Neural cell (in vitro differentiated cells): ENCODE measurements around the gene DERA. TPM values are rescaled to one million over a fixed set of nuclear protein-coding genes. Genes with fewer than 3 reads are reported as not detected.

Experiments
- H2AFZ ChIP-seq: fragments of 200-600, 300-800 bp; sonication (generic), shearing (Covaris generic); 2 replicates; pipeline ENCODE4 v1.6.0; 2014; ENCODE audit warnings: low read depth, mild to moderate bottlenecking, antibody characterized with exemption, low read length, moderate library complexity
- H3F3A ChIP-seq: fragments of 200-600 bp; shearing (Covaris generic); 2 replicates; pipeline ENCODE4 v1.6.1; 2016; ENCODE audit warnings: mild to moderate bottlenecking, moderate library complexity, mixed read lengths, antibody characterized with exemption, low read length; ENCODE audit not compliant: insufficient read depth, poor library complexity, severe bottlenecking
- H3K27ac ChIP-seq: fragments of 200-600, 300-800 bp; sonication (generic), shearing (Covaris generic); 2 replicates; pipeline ENCODE4 v1.5.1; 2014; ENCODE audit warnings: mild to moderate bottlenecking, low read length, moderate library complexity
- H3K27me3 ChIP-seq: fragments of 300-800, 200-600 bp; sonication (generic), shearing (Covaris generic); 2 replicates; pipeline ENCODE4 v1.6.0; 2014; ENCODE audit warnings: mild to moderate bottlenecking, low read depth, low read length, moderate library complexity; ENCODE audit not compliant: insufficient read depth
- H3K36me3 ChIP-seq: fragments of 300-800, 200-600 bp; sonication (generic), shearing (Covaris generic); 2 replicates; pipeline ENCODE4 v1.5.1; 2014; ENCODE audit warnings: mild to moderate bottlenecking, antibody characterized with exemption, low read length, moderate library complexity; ENCODE audit not compliant: insufficient read depth
- H3K4me2 ChIP-seq: fragments of 300-800, 200-600 bp; sonication (generic), shearing (Covaris generic); 2 replicates; pipeline ENCODE4 v1.6.0; 2014; ENCODE audit warnings: mild to moderate bottlenecking, low read length
- H3K4me3 ChIP-seq: fragments of 300-800, 200-600 bp; sonication (generic), shearing (Covaris generic); 2 replicates; pipeline ENCODE4 v1.5.1; 2014; ENCODE audit warnings: mild to moderate bottlenecking, low read length, moderate library complexity
- H3K79me2 ChIP-seq: fragments of 200-600 bp; shearing (Covaris generic); replicated peaks from 2 replicates; pipeline ENCODE4 v1.6.0; 2014; ENCODE audit warnings: mild to moderate bottlenecking, low read length, moderate library complexity; ENCODE audit not compliant: insufficient read depth
- H3K9ac ChIP-seq: fragments of 300-800, 200-600 bp; sonication (generic), shearing (Covaris generic); 2 replicates; pipeline ENCODE4 v1.6.1; 2016; ENCODE audit warnings: mild to moderate bottlenecking, low read length, mixed read lengths
- H3K9me2 ChIP-seq: fragments of 200-600 bp; shearing (Covaris generic); 2 replicates; pipeline ENCODE4 v1.6.1; 2016; ENCODE audit warnings: mild to moderate bottlenecking, low read length, mixed read lengths; ENCODE audit not compliant: insufficient read depth
- H3K9me3 ChIP-seq: fragments of 200-600, 300-800 bp; sonication (generic), shearing (Covaris generic); 2 replicates; pipeline ENCODE4 v1.6.1; 2016; ENCODE audit warnings: mild to moderate bottlenecking, mixed run types, low read length, moderate library complexity, mixed read lengths
- H4K20me1 ChIP-seq: fragments of 200-600 bp; shearing (Covaris generic); 2 replicates; pipeline ENCODE4 v1.6.1; 2016; ENCODE audit warnings: mild to moderate bottlenecking, mixed run types; ENCODE audit not compliant: insufficient read depth
- EP300 ChIP-seq: fragments of 450-650 bp; conservative IDR thresholded peaks from 2 replicates; pipeline ENCODE4 v1.6.1; 2014; ENCODE audit warnings: antibody characterized with exemption, mild to moderate bottlenecking, moderate library complexity; ENCODE audit not compliant: poor library complexity, severe bottlenecking
- EZH2 ChIP-seq: fragments of 200-600, 300-800 bp; shearing (Covaris generic), sonication (generic); IDR thresholded peaks from 2 replicates; pipeline ENCODE4 v1.6.1; 2014; ENCODE audit warnings: antibody characterized with exemption, low read length, borderline replicate concordance, mild to moderate bottlenecking; ENCODE audit not compliant: insufficient read depth, poor library complexity, severe bottlenecking
- MXI1 ChIP-seq: fragments of 450-650 bp; conservative IDR thresholded peaks from 2 replicates; pipeline ENCODE4 v1.6.1; 2014; ENCODE audit warnings: antibody characterized with exemption, mild to moderate bottlenecking; ENCODE audit not compliant: poor library complexity, severe bottlenecking
- POLR2AphosphoS5 ChIP-seq: IDR thresholded peaks from 2 replicates; pipeline ENCODE4 v1.6.1; 2012
- RAD21 ChIP-seq: fragments of 450-650 bp; conservative IDR thresholded peaks from 2 replicates; pipeline ENCODE4 v1.6.1; 2014; ENCODE audit warnings: antibody characterized with exemption, mild to moderate bottlenecking, moderate library complexity
- SMC3 ChIP-seq: fragments of 450-650 bp; conservative IDR thresholded peaks from 2 replicates; pipeline ENCODE4 v1.6.1; 2014; ENCODE audit warnings: antibody characterized with exemption, mild to moderate bottlenecking, moderate library complexity; ENCODE audit not compliant: poor library complexity
- TAF1 ChIP-seq: IDR thresholded peaks from 2 replicates; pipeline ENCODE4 v1.6.1; 2012; ENCODE audit warnings: low read depth
- polyA plus RNA-seq: library from polyadenylated mRNA; depleted of rRNA; stranded (reverse); fragments of >200 nt; gene quantifications from 2 replicates; pipeline ENCODE4 v1.2.3, GENCODE V29; 2014
- TF ChIP-seq, protein P1 (sequence below): IDR thresholded peaks from 2 replicates; pipeline ENCODE4 v1.6.1; 2012; ENCODE audit warnings: borderline replicate concordance
- TF ChIP-seq, protein P2 (sequence below): fragments of 450-650 bp; IDR thresholded peaks from 2 replicates; pipeline ENCODE4 v1.5.1; 2014; ENCODE audit warnings: antibody characterized with exemption, mild to moderate bottlenecking, moderate library complexity; ENCODE audit not compliant: poor library complexity, severe bottlenecking

The DERA gene
- polyA plus RNA-seq, 1 donor from 2014 or later, result 7.7 TPM

DNA sequence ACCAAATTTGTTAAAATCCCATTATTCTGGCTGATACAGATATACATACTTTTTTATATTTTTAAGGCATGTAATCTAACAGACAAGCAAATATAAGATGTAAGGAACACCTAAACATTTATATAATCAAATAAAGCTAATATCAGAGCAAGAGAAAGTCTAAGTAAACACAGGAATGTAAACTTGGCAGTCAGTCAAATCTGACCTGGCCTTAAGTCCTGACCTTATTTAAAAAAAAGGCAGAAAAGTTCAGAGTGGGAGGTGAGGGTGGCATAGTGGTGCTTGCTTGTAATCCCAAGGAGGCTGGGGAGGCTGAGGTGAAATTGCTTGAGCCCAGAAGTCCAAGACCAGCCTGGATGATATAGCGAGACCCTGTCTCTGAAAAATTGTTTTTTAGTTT, 152.6 kb downstream of the DERA start:
- H3F3A ChIP-seq, result no peaks in the 10 kb centered on the region
- H3K9ac ChIP-seq, result no peak overlapping the region
- H3K9me3 ChIP-seq, result no peaks in the 10 kb centered on the region
- no peaks in the 10 kb centered on the region for H3K36me3 ChIP-seq
- no peak overlapping the region for H3K4me3 ChIP-seq
- H3K79me2 ChIP-seq, result no peaks in the 10 kb centered on the region
- H3K27ac ChIP-seq, result no peak overlapping the region
- no peaks in the 10 kb centered on the region for H3K27me3 ChIP-seq
- no peaks in the 10 kb centered on the region for H3K9me2 ChIP-seq
- TF ChIP-seq EP300 (no peak), MXI1 (no peak), TAF1 (no peak), RAD21 (no peak), POLR2AphosphoS5 (no peak), EZH2 (no peak)
- TF ChIP-seq, protein P1, sequence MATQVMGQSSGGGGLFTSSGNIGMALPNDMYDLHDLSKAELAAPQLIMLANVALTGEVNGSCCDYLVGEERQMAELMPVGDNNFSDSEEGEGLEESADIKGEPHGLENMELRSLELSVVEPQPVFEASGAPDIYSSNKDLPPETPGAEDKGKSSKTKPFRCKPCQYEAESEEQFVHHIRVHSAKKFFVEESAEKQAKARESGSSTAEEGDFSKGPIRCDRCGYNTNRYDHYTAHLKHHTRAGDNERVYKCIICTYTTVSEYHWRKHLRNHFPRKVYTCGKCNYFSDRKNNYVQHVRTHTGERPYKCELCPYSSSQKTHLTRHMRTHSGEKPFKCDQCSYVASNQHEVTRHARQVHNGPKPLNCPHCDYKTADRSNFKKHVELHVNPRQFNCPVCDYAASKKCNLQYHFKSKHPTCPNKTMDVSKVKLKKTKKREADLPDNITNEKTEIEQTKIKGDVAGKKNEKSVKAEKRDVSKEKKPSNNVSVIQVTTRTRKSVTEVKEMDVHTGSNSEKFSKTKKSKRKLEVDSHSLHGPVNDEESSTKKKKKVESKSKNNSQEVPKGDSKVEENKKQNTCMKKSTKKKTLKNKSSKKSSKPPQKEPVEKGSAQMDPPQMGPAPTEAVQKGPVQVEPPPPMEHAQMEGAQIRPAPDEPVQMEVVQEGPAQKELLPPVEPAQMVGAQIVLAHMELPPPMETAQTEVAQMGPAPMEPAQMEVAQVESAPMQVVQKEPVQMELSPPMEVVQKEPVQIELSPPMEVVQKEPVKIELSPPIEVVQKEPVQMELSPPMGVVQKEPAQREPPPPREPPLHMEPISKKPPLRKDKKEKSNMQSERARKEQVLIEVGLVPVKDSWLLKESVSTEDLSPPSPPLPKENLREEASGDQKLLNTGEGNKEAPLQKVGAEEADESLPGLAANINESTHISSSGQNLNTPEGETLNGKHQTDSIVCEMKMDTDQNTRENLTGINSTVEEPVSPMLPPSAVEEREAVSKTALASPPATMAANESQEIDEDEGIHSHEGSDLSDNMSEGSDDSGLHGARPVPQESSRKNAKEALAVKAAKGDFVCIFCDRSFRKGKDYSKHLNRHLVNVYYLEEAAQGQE, result no peak
- H3K4me2 ChIP-seq, result no peak overlapping the region
- H2AFZ ChIP-seq, result no peak overlapping the region
- no peaks in the 10 kb centered on the region for H4K20me1 ChIP-seq

DNA sequence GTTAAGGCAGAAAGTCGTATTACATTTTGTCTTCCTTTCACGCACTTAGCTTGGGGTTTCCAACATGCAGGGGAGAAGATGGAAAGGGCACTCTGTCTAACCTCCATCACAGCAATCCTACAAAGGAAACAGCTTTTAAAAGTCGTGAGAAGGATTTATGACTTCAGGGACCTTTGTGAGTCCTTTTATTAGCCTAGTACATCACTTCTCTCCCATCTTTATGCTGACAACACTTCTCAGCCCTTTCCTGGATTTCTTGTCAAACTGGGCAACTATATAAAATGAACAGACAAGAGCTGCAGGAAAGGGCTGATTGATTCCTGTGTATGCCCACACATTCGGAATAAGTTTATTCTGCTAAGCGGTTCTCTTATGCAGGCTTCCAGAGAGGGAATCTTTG, 159.0 kb downstream of the DERA start:
- H3K79me2 ChIP-seq, result no peaks in the 10 kb centered on the region
- H3K9me3 ChIP-seq, result no peaks in the 10 kb centered on the region
- H4K20me1 ChIP-seq, result no peaks in the 10 kb centered on the region
- H3K27ac ChIP-seq, result no peak overlapping the region
- TF ChIP-seq TAF1 (no peak), EP300 (no peak), MXI1 (no peak), RAD21 (no peak), POLR2AphosphoS5 (no peak), SMC3 (no peak), EZH2 (no peak)
- TF ChIP-seq, protein P1, result no peak
- TF ChIP-seq, protein P2, sequence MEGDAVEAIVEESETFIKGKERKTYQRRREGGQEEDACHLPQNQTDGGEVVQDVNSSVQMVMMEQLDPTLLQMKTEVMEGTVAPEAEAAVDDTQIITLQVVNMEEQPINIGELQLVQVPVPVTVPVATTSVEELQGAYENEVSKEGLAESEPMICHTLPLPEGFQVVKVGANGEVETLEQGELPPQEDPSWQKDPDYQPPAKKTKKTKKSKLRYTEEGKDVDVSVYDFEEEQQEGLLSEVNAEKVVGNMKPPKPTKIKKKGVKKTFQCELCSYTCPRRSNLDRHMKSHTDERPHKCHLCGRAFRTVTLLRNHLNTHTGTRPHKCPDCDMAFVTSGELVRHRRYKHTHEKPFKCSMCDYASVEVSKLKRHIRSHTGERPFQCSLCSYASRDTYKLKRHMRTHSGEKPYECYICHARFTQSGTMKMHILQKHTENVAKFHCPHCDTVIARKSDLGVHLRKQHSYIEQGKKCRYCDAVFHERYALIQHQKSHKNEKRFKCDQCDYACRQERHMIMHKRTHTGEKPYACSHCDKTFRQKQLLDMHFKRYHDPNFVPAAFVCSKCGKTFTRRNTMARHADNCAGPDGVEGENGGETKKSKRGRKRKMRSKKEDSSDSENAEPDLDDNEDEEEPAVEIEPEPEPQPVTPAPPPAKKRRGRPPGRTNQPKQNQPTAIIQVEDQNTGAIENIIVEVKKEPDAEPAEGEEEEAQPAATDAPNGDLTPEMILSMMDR, result no peak
- H3K9ac ChIP-seq, result no peak overlapping the region
- no peaks in the 10 kb centered on the region for H3F3A ChIP-seq
- H3K9me2 ChIP-seq, result no peaks in the 10 kb centered on the region
- no peaks in the 10 kb centered on the region for H3K36me3 ChIP-seq
- no peak overlapping the region for H2AFZ ChIP-seq
- no peak overlapping the region for H3K4me2 ChIP-seq
- no peaks in the 10 kb centered on the region for H3K27me3 ChIP-seq
- no peak overlapping the region for H3K4me3 ChIP-seq
